Kidney epithelial cell (primary cell): ENCODE data around the gene BRD3OS. TPM values are rescaled to one million over a fixed set of nuclear protein-coding genes. Genes with fewer than 3 reads are reported as not detected.

Experiments used
- DNase-seq: peaks from one replicate; pipeline ENCODE4 v3.0.0-alpha.2; 2010; ENCODE audit warnings: low read depth
- H3K27me3 ChIP-seq: 2 replicates; pipeline ENCODE4 v1.6.0; 2011; ENCODE audit warnings: low read length; ENCODE audit not compliant: control insufficient read depth, insufficient read depth
- H3K36me3 ChIP-seq: 2 replicates; pipeline ENCODE4 v1.5.1; 2011; ENCODE audit warnings: low read length; ENCODE audit not compliant: control insufficient read depth, insufficient read depth
- H3K4me3 ChIP-seq: 2 replicates; pipeline ENCODE4 v1.5.1; 2011; ENCODE audit warnings: low read depth, mild to moderate bottlenecking, control low read depth, low read length
- total RNA-seq: library from RNA; depleted of rRNA; stranded (reverse); fragments of >200 nt; gene quantifications from 2 replicates; pipeline ENCODE4 v1.2.3, GENCODE V29; 2015
- TF ChIP-seq, protein P1 (sequence below): IDR thresholded peaks from 2 replicates; pipeline ENCODE4 v1.5.1; 2011; ENCODE audit warnings: mild to moderate bottlenecking, moderate library complexity, low read length, control low read depth, inconsistent platforms; ENCODE audit not compliant: insufficient read depth, poor library complexity, severe bottlenecking

Gene BRD3OS
- total RNA-seq, 1 donor from 2014 or later, result 12.8 TPM

DNA sequence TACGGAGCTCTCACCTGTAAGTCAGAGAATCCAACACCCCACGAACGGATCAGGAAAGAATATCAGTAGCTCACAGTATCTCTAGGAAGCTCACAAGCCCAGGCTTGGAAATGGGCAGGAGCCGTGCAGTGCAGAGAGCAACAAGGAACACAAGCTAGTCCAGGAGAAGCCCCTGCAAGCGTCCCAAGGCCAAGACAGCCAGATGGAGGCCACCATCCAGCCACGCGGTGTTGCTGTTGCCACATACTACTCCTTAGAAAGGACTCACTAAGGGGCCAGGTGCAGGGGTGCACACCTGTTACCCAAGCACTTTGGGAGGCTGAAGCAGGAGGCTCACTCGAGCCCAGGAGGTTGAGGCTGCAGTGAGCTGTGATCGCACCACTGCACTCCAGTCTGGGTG lies 17.7 kb upstream of the BRD3OS start:
- DNase-seq, result no peak
- H3K36me3 ChIP-seq, result no peaks in the 10 kb centered on the region
- TF ChIP-seq, protein P1, sequence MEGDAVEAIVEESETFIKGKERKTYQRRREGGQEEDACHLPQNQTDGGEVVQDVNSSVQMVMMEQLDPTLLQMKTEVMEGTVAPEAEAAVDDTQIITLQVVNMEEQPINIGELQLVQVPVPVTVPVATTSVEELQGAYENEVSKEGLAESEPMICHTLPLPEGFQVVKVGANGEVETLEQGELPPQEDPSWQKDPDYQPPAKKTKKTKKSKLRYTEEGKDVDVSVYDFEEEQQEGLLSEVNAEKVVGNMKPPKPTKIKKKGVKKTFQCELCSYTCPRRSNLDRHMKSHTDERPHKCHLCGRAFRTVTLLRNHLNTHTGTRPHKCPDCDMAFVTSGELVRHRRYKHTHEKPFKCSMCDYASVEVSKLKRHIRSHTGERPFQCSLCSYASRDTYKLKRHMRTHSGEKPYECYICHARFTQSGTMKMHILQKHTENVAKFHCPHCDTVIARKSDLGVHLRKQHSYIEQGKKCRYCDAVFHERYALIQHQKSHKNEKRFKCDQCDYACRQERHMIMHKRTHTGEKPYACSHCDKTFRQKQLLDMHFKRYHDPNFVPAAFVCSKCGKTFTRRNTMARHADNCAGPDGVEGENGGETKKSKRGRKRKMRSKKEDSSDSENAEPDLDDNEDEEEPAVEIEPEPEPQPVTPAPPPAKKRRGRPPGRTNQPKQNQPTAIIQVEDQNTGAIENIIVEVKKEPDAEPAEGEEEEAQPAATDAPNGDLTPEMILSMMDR, result no peak
- peaks cover 5% of the 10 kb centered on the region for H3K27me3 ChIP-seq
- no peak overlapping the region for H3K4me3 ChIP-seq

DNA sequence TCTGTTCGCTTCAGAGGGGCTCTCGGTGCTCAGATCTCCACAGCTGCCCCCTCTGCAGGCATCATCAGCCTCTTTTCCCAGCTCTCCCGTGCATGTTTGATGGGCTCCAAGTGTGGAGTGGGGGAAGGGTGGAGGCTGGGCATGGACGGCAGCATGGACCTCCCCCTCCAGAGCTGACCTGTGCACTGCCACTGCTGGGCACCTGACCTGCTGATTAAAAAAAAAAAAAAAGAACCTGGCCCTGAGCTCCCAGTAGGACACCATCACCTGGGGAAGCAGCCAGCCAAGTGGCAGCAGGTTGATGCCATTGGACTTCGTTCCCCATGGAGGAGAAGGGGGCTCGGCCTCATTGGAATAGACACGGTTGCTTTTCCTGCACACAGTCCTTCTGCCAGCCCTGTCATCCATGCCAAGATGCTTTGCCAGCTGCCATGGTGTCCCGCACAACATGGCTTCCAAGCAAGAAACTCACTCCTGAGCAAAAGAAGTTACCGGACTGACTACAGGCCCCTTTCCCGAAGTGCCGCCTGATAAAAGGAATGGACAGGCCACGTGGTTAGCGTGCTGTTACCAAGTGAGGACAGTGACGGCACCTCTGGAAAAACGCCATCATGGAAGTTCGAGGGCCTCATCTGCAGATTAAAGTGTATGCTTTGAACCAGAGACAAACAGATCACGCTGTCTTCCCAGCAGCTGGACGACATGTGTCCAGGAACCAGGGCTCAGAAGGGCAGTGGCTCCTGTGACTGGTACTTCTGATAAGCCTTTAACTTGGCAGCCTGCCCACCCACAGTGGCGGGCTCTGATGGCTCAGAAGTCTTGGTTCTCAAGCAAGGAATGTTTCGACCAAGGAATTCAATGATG lies 14.7 kb upstream of the BRD3OS start:
- TF ChIP-seq, protein P1, result no peak
- no peak for DNase-seq
- no peaks in the 10 kb centered on the region for H3K27me3 ChIP-seq
- no peak overlapping the region for H3K4me3 ChIP-seq
- no peaks in the 10 kb centered on the region for H3K36me3 ChIP-seq

DNA sequence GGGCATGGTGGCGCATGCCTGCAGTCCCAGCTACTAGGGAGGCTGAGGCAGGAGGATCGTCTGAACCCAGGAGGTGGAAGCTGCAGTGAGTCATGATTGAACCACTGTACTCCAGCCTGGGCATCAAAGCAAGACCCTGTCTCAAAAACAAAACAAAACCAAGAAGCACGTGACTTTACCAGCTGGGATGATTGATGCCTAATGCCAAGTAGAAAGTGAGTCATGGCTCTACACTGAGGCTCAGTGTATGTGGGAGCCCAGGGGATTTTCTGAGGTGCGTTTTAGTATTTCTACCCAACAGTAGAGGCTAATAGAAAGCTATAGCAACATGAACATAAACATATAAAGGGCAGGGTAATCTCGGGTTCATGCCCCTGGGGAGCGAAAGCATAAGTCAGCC lies 13.9 kb upstream of the BRD3OS start:
- no peak for DNase-seq
- Histone ChIP-seq H3K4me3 (no peak overlapping the region), H3K36me3 (no peaks in the 10 kb centered on the region), H3K27me3 (no peaks in the 10 kb centered on the region)
- TF ChIP-seq, protein P1, result no peak

- no peak for DNase-seq
- TF ChIP-seq, protein P1, result no peak
- Histone ChIP-seq H3K36me3 (no peaks in the 10 kb centered on the region), H3K4me3 (no peak overlapping the region), H3K27me3 (no peaks in the 10 kb centered on the region)
Measured at GRCh38 chr9:134014946-134015345, 10.3 kb upstream of the BRD3OS start.

- H3K4me3 ChIP-seq, result peak overlapping the region; percentile 10
- TF ChIP-seq, protein P1, result no peak
- H3K36me3 ChIP-seq, result no peaks in the 10 kb centered on the region
- DNase-seq, result no peak
- H3K27me3 ChIP-seq, result no peaks in the 10 kb centered on the region
Measured at GRCh38 chr9:134024214-134024792, 978 bp upstream of the BRD3OS start.
